ENCODE data around the gene SORCS2.

SORCS2 gene

GRCh38 chr4:7295197-7295910 is 103.0 kb downstream of the SORCS2 start:
- no peak for DNase-seq

DNA sequence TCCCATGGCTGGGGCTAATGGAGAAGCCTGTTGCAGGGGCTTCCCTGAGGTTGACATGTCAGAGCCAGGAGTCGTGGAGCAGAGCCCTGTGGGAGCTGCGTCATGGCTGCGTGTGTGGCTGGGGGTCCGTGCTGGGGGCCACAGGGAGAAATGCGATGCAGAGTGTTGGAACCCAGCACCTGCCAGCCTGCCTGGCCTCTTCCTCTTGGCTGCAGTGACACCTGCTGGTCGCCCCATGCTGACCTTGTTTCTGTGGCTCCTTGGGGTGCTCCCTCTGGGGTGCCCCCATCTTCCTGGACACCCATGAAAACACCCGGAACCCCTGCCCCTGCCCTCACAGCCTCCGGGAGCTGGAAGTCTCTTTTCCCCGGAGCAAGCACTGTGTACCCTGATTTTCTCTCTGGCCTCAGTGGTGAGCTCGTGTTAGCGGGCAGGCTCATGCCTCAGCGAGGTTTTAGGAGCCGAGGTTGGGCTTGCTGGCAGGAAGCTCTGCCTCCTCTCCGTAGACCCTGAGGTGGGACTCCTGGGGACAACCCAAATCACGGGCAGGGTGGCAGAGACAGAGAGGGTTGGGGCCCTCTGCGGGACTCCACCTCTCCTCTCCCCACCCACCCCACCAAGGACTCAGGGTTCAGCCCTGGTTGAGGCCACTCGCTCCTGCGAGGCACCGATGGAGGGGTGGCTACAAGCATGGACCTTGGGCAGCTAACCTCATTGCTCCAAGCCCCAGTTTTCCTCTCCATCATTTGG is 103.7 kb downstream of the SORCS2 start:
- DNase-seq = peak in 2 of 3 donors; percentile 3 to 15

DNA sequence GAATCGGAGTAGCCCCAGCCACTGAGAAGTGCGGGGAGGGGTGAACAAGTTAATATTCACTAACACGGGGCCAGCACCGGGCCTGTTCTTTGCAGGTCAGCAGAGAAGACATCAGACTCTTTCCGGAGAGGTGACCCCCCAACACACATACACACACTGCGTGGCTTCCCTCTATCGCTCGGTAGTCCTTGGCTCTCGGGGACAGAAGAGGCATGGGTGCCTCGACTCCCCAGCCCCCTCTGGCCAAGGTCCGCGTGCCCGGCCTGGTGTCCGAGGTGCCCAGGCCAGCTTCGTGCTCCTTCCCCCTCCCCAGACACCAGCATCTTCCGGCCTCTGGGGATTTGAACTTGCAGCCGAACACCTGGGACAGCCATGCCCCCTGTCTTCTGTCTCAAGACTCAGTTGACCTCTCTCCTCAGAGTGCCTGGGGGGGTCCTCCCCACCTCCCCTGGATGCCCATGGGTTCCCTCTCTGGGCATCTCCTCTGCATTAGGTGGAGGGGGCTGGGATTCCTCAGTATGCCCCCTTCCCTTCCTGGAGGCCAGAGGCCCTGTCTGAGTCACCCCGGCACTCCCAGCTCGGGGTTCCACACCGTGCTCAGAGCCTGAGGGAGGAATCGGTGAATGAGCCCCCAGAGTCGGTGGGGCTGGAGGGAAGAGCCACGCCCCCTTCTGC is 104.5 kb downstream of the SORCS2 start:
- no peak for DNase-seq

GRCh38 chr4:7297374-7297773 is 105.0 kb downstream of the SORCS2 start:
- DNase-seq = no peak

- DNase-seq = no peak
Measured at GRCh38 chr4:7297881-7298280, 105.5 kb downstream of the SORCS2 start.

GRCh38 chr4:7298619-7299009 is 106.3 kb downstream of the SORCS2 start:
- no peak for DNase-seq

GRCh38 chr4:7299010-7299907 is 106.9 kb downstream of the SORCS2 start:
- no peak for DNase-seq

GRCh38 chr4:7299908-7300710 is 107.8 kb downstream of the SORCS2 start:
- DNase-seq = no peak

DNA sequence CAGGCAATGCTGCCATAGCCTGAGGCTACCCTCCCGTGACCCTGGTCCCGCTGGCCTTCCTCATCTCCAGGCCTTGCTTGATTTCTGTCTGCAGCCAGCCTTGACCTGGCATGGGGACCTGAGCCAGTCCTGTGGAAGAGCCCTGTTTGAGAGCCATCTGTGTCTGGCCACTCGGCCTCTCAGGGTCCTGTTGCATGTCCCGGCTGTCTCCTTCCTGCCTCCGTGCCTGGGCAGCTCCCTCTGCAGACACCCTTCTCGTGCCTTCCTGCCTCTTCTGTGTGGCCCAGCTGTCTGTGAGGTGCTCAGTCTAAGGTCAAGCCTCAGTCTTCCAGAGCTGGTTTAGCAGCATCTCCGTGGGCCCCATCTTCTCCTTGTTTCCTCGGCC is 108.4 kb downstream of the SORCS2 start:
- no peak for DNase-seq

DNA sequence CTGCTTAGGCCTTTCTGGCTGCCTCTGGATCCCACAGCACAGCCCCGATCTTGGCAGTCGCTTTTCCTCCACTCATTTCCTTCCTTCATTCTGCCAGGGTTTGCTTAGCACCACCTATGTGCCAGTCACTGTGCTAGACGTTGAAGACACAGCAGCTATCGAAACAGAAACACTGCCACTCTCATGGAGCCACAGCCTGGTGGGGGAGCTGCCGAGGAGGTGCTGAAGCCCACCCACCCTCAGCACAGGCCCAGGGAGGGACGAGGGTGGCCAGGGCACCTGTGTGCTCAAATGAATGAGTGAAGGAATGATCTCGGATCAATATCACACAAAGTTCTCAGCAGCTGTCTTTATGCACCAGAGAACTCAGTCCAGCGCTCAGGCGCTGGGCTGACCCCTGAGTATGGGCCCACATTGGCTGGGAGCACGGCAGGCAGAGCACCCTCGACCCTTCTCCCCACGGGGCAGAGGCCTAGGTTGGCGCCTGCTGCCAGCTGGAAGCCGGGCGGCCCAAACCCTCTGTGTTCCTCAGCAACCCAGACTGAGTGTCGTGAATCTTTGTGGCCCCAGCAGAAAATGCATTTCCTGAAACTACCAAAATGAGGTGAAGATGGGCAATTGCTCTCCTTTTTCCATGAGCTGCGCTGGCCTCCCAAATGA is 108.9 kb downstream of the SORCS2 start:
- DNase-seq = no peak

- DNase-seq = no peak
Measured at GRCh38 chr4:7301846-7302630, 109.7 kb downstream of the SORCS2 start.

DNA sequence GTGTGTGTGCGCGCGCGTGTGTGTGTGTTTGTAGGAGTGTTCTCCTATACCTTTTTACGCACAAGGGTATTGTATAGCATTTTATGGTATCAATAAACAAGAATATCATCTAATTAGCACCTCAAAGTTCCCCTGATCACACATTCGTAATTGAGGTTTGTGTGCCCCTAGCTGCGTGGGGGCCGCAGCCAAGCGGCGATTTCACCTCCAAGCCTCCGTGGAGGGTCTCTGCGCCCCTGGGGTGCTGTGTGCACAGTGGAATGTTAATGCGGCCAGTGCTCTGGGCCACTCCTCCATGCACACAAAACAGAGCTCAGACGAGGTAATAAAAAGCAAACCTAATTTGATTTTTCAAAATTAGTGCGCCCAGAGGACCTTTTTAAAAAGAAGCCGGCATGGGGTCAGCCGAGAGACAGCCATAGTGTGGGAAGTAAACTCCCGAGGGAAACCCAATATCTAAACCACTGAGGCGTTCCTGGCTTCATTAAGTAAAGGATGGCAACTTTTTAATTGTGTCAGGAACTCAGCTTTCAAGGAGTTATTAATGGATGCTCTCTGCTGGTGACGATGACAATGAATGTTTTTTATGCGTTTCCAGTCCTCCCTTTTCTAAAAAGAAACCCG is 110.6 kb downstream of the SORCS2 start:
- DNase-seq = no peak

GRCh38 chr4:7303561-7303960 is 111.2 kb downstream of the SORCS2 start:
- no peak for DNase-seq

- DNase-seq = no peak
Measured at GRCh38 chr4:7304436-7304835, 112.1 kb downstream of the SORCS2 start.

DNA sequence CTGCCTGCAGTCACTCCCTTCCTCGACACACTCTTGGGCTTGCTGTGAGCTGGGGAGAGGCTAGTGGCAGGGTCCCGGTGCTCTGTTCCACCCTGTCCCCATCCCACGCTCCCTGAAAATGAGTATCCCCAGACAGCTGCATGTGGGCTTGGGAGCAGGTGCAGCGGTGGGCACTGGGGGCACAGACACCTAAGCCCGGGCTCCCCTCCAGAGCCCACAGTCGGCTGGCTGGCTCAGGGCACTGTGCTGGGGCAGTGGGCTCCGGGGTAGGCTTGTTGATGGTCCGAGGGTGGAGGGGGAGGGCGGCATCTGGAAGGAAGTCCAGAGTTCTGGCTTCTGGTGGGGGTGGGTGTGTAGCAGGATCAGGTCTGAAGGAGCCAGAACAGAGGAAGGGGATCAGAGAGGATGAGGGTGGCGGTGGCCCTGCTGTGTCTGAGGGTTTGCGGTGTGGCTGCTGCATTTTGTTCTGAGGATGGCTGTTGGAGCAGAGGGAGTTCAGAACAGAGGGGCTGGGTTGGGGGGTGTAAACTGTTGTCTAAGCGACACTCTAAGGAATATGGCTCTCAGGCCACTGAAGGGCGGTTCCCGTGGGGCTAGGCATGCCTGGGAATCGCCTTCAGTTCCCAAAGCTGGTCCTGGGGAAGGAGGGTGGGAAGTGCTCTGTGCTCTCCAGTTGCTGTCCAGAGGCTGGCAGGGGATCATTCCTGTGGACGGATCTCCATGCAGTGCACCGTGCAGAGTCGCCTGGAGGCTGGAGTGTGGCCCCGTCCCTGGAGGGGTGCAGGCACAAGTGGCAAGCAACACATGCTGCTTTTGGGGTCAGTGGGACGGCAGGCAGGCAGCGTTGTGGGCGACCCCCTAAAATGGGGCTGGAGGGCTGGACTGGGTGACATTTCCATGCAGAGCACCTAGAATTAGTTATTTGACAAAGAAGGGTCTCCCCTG is 114.0 kb downstream of the SORCS2 start:
- no peak for DNase-seq

- DNase-seq = no peak
Measured at GRCh38 chr4:7306986-7307385, 114.6 kb downstream of the SORCS2 start.

DNA sequence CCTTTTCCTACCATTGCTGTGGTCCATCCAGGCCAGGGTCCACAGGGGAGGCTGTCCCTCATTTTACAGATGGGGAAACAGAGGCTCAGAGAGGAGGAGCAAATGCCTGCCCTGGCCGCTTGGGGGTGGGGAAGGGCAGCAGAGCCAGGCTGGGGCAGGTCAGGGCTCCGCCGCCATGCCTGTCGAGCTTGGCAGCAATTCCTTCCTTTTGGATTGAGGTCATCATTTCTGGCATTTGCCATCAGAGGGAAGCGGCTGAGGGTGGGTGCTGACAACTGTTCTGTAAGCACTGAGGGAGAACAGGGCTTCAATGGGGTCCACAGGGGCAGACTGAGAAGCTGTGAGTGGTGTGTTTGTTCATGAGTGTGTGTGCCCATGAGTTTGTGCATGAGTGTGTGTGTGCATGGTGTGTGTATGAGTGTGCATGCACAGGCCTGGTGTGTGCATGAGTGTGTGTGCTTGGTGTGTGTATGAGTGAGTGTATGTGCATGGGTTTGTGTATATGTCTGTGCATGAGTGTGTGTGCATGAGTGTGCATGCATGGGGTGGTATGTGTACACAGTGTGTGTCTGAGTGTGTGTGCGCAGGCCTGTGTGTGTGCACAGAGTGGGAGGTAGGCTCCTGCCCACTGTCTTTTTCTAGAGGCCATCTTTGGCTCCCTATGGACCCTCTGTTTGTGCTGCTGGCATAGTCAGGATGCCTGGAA is 115.2 kb downstream of the SORCS2 start:
- no peak for DNase-seq

DNA sequence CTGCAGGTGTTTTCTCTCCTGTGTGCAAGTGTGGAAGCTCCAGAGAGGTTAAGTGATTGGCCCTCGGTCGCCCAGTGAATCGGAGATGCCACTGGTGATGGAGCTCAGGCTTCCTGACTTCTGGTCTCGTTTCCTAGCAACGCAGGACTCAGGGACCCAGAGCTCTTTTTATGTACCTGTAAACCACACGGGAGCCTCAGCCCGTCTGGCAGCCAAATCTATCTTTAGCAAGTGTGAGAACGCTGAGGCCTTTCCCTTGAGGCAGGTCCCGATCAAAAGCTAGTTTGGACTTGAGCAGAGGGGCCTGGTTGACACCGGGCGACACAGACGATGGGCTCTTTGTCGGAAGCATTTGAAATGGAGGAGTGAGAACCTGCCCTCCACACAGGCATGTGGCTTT is 116.8 kb downstream of the SORCS2 start:
- no peak for DNase-seq

All from suppressor macrophage treated with lipopolysaccharide for 1 hour (primary cell).